ENCODE data around the gene QSOX2. TPM values are rescaled to one million over a fixed set of nuclear protein-coding genes. Genes with fewer than 3 reads are reported as not detected.

QSOX2 gene
- total RNA-seq, 1 experiment from 2014 or later, result 19.3 TPM

GRCh38 chr9:136286987-136287379 is 41.4 kb upstream of the QSOX2 start:
- H3K27me3 ChIP-seq (replicated peaks), result peaks cover 6% of the 10 kb centered on the region
- no peak overlapping the region for H3K27ac ChIP-seq
- DNase-seq (ENCODE audit: low read depth in 1 of 2, low spot score in 2 of 2), result no peak
- no peaks in the 10 kb centered on the region for H3K4me1 ChIP-seq (replicated peaks)
- H3K9me3 ChIP-seq (replicated peaks), result no peaks in the 10 kb centered on the region
- no peak overlapping the region for H3K4me3 ChIP-seq
- H3K36me3 ChIP-seq, result no peaks in the 10 kb centered on the region

- Histone ChIP-seq H3K27me3 (replicated peaks) (peaks cover 6% of the 10 kb centered on the region), H3K36me3 (no peaks in the 10 kb centered on the region), H3K27ac (no peak overlapping the region), H3K4me3 (no peak overlapping the region), H3K9me3 (replicated peaks) (no peaks in the 10 kb centered on the region), H3K4me1 (replicated peaks) (no peaks in the 10 kb centered on the region)
- DNase-seq (ENCODE audit: low read depth in 1 of 2, low spot score in 2 of 2), result no peak
These were observed 40.9 kb upstream of the QSOX2 start for GRCh38 chr9:136286359-136286986.

GRCh38 chr9:136285501-136286358 is 40.1 kb upstream of the QSOX2 start:
- no peak overlapping the region for H3K4me3 ChIP-seq
- peaks cover 6% of the 10 kb centered on the region for H3K27me3 ChIP-seq (replicated peaks)
- no peaks in the 10 kb centered on the region for H3K9me3 ChIP-seq (replicated peaks)
- H3K27ac ChIP-seq, result no peak overlapping the region
- H3K36me3 ChIP-seq, result no peaks in the 10 kb centered on the region
- no peak for DNase-seq (ENCODE audit: low read depth in 1 of 2, low spot score in 2 of 2)
- H3K4me1 ChIP-seq (replicated peaks), result no peaks in the 10 kb centered on the region

GRCh38 chr9:136284951-136285350 is 39.3 kb upstream of the QSOX2 start:
- Histone ChIP-seq H3K4me3 (no peak overlapping the region), H3K36me3 (no peaks in the 10 kb centered on the region), H3K9me3 (replicated peaks) (no peaks in the 10 kb centered on the region), H3K27ac (no peak overlapping the region), H3K27me3 (replicated peaks) (peaks cover 6% of the 10 kb centered on the region), H3K4me1 (replicated peaks) (no peaks in the 10 kb centered on the region)
- DNase-seq (ENCODE audit: low read depth in 1 of 2, low spot score in 2 of 2), result no peak

- peaks cover 6% of the 10 kb centered on the region for H3K27me3 ChIP-seq (replicated peaks)
- no peaks in the 10 kb centered on the region for H3K9me3 ChIP-seq (replicated peaks)
- H3K36me3 ChIP-seq, result no peaks in the 10 kb centered on the region
- no peak for DNase-seq (ENCODE audit: low read depth in 1 of 2, low spot score in 2 of 2)
- no peaks in the 10 kb centered on the region for H3K4me1 ChIP-seq (replicated peaks)
- H3K27ac ChIP-seq, result no peak overlapping the region
- no peak overlapping the region for H3K4me3 ChIP-seq
These were observed 38.7 kb upstream of the QSOX2 start for GRCh38 chr9:136284311-136284710.

- DNase-seq (ENCODE audit: low read depth in 1 of 2, low spot score in 2 of 2), result peak; percentile 43 to 68
- Histone ChIP-seq H3K4me3 (no peak overlapping the region), H3K27me3 (replicated peaks) (peaks cover 6% of the 10 kb centered on the region)
These were observed 38.0 kb upstream of the QSOX2 start for GRCh38 chr9:136283291-136284235.

GRCh38 chr9:136282272-136282861 is 36.8 kb upstream of the QSOX2 start:
- H3K9me3 ChIP-seq (replicated peaks), result no peaks in the 10 kb centered on the region
- no peak for DNase-seq (ENCODE audit: low read depth in 1 of 2, low spot score in 2 of 2)
- no peak overlapping the region for H3K4me3 ChIP-seq
- peaks cover 6% of the 10 kb centered on the region for H3K27me3 ChIP-seq (replicated peaks)
- no peaks in the 10 kb centered on the region for H3K4me1 ChIP-seq (replicated peaks)
- no peak overlapping the region for H3K27ac ChIP-seq
- no peaks in the 10 kb centered on the region for H3K36me3 ChIP-seq

More at GRCh38 chr9:136283291-136284235, 38.0 kb upstream of the QSOX2 start:
- H3K36me3 ChIP-seq, result no peaks in the 10 kb centered on the region
- H3K4me1 ChIP-seq (replicated peaks), result no peaks in the 10 kb centered on the region
- H3K27ac ChIP-seq, result no peak overlapping the region
- H3K9me3 ChIP-seq (replicated peaks), result no peaks in the 10 kb centered on the region

GRCh38 chr9:136281421-136282271 is 36.0 kb upstream of the QSOX2 start:
- Histone ChIP-seq H3K4me1 (replicated peaks) (no peaks in the 10 kb centered on the region), H3K9me3 (replicated peaks) (no peaks in the 10 kb centered on the region), H3K27ac (no peak overlapping the region), H3K27me3 (replicated peaks) (peaks cover 9% of the 10 kb centered on the region), H3K4me3 (no peak overlapping the region), H3K36me3 (no peaks in the 10 kb centered on the region)
- DNase-seq (ENCODE audit: low read depth in 1 of 2, low spot score in 2 of 2), result no peak

GRCh38 chr9:136280535-136281315 is 35.1 kb upstream of the QSOX2 start:
- no peaks in the 10 kb centered on the region for H3K36me3 ChIP-seq
- H3K9me3 ChIP-seq (replicated peaks), result no peaks in the 10 kb centered on the region
- no peak overlapping the region for H3K27ac ChIP-seq
- no peaks in the 10 kb centered on the region for H3K4me1 ChIP-seq (replicated peaks)
- DNase-seq (ENCODE audit: low read depth in 1 of 2, low spot score in 2 of 2), result no peak
- peaks cover 18% of the 10 kb centered on the region for H3K27me3 ChIP-seq (replicated peaks)
- no peak overlapping the region for H3K4me3 ChIP-seq

- Histone ChIP-seq H3K4me3 (no peak overlapping the region), H3K27me3 (replicated peaks) (peaks cover 28% of the 10 kb centered on the region), H3K36me3 (no peaks in the 10 kb centered on the region), H3K27ac (no peak overlapping the region), H3K4me1 (replicated peaks) (no peaks in the 10 kb centered on the region), H3K9me3 (replicated peaks) (no peaks in the 10 kb centered on the region)
- no peak for DNase-seq (ENCODE audit: low read depth in 1 of 2, low spot score in 2 of 2)
These were observed 33.9 kb upstream of the QSOX2 start for GRCh38 chr9:136279471-136279870.

- DNase-seq (ENCODE audit: low read depth in 1 of 2, low spot score in 2 of 2), result no peak
- H3K9me3 ChIP-seq (replicated peaks), result no peaks in the 10 kb centered on the region
- H3K4me1 ChIP-seq (replicated peaks), result no peaks in the 10 kb centered on the region
- H3K4me3 ChIP-seq, result no peak overlapping the region
- H3K27me3 ChIP-seq (replicated peaks), result peaks cover 32% of the 10 kb centered on the region
- no peak overlapping the region for H3K27ac ChIP-seq
- no peaks in the 10 kb centered on the region for H3K36me3 ChIP-seq
These were observed 33.3 kb upstream of the QSOX2 start for GRCh38 chr9:136278894-136279293.

GRCh38 chr9:136278221-136278620 is 32.6 kb upstream of the QSOX2 start:
- H3K27me3 ChIP-seq (replicated peaks), result peaks cover 33% of the 10 kb centered on the region
- no peak for DNase-seq (ENCODE audit: low read depth in 1 of 2, low spot score in 2 of 2)
- H3K27ac ChIP-seq, result no peak overlapping the region
- H3K4me1 ChIP-seq (replicated peaks), result no peaks in the 10 kb centered on the region
- no peak overlapping the region for H3K4me3 ChIP-seq
- no peaks in the 10 kb centered on the region for H3K9me3 ChIP-seq (replicated peaks)
- no peaks in the 10 kb centered on the region for H3K36me3 ChIP-seq
